ENCODE results near the gene NKD1.

DNA sequence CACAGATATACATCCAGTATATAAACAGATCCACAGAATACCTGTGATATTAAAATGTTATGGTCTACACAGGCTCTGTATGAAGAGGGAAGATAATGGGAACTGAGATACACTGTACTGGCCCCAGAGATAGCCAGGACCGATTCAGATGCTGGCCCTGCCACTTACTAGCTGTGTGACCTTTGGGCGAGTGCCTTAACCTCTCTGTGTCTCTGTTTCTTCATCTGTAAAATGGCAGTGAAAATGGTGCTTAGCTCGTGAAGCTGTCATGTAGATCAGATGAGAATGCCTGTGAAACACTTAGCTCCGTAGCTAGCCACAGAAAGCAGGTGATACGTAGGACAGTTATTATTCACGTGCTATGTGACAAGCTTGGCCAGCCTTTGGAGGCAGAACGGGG, 22.2 kb downstream of the NKD1 start:
- no peak for TF ChIP-seq POLR2A (IDR thresholded peaks at IDR 0.05)
- TF ChIP-seq, protein P1, sequence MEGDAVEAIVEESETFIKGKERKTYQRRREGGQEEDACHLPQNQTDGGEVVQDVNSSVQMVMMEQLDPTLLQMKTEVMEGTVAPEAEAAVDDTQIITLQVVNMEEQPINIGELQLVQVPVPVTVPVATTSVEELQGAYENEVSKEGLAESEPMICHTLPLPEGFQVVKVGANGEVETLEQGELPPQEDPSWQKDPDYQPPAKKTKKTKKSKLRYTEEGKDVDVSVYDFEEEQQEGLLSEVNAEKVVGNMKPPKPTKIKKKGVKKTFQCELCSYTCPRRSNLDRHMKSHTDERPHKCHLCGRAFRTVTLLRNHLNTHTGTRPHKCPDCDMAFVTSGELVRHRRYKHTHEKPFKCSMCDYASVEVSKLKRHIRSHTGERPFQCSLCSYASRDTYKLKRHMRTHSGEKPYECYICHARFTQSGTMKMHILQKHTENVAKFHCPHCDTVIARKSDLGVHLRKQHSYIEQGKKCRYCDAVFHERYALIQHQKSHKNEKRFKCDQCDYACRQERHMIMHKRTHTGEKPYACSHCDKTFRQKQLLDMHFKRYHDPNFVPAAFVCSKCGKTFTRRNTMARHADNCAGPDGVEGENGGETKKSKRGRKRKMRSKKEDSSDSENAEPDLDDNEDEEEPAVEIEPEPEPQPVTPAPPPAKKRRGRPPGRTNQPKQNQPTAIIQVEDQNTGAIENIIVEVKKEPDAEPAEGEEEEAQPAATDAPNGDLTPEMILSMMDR (IDR thresholded peaks at IDR 0.05): no peak
